ENCODE results near the gene ERICH2. TPM values are rescaled to one million over a fixed set of nuclear protein-coding genes. Genes with fewer than 3 reads are reported as not detected.
A peak's percentile ranks its signal among the peaks of the same experiment; 100 is the strongest.

Gene ERICH2
- total RNA-seq, 1 donor, result not detected

DNA sequence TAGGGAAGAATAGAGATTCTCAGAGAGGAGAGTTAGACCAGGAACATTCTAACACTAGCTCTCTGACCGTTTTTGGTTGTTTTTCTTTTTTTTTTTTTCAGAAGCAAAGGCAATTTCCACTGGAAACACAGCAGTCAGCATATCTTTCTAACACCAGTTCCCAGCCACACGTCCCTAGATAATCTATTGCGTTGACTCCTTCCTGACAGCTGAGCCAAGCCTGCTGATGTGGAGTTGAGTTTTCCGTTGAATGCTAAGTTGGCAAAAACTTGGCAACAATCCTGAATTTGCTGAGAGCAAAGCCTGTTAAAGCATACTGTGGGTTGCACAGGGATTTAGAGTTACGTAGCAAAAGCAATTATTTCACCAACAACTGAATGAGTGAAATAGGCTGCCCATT lies 65.8 kb downstream of the ERICH2 start:
- H4K20me1 ChIP-seq (ENCODE audit: insufficient read depth, low read length), result no peaks in the 10 kb centered on the region
- H3K4me3 ChIP-seq (ENCODE audit: insufficient read depth, low read length), result no peak overlapping the region

DNA sequence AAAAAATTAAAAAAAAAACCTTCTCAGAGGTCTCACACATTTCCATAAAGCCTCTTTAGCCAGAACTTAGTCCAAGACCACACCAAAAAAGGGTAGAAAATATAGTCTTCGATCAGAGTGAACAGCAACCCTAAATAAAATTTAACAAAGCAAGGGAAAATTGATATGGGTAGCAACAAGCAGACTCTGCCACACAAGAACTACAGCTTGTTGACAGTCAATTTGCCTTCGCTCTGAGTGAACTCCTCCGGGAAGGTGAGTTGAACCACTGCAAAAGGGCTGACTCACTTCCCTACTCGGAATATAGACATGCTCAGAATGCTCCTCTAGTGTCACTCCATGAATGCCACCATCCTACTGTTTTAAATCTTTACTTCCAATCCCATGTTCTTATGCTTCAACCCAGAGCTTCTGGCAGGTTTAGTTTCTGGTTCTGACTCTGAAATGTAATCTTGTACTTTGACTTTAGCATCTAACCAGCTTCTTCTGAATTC lies 70.6 kb downstream of the ERICH2 start:
- Histone ChIP-seq H3K79me2 (ENCODE audit: insufficient read depth, low read length) (no peaks in the 10 kb centered on the region), H3K27me3 (ENCODE audit: insufficient read depth, low read length) (peaks cover 26% of the 10 kb centered on the region), H4K20me1 (ENCODE audit: insufficient read depth, low read length) (no peaks in the 10 kb centered on the region), H3K4me3 (ENCODE audit: insufficient read depth, low read length) (no peak overlapping the region), H2AFZ (ENCODE audit: low read length) (no peak overlapping the region), H3K4me1 (ENCODE audit: insufficient read depth, low read length) (peaks cover 20% of the 10 kb centered on the region), H3K9me3 (ENCODE audit: low read depth, low read length) (no peaks in the 10 kb centered on the region), H3K27ac (ENCODE audit: low read depth, low read length) (no peak overlapping the region), H3K36me3 (ENCODE audit: insufficient read depth, low read length) (no peaks in the 10 kb centered on the region), H3K4me2 (ENCODE audit: insufficient read depth, low read length) (no peak overlapping the region)
- TF ChIP-seq, protein P1, sequence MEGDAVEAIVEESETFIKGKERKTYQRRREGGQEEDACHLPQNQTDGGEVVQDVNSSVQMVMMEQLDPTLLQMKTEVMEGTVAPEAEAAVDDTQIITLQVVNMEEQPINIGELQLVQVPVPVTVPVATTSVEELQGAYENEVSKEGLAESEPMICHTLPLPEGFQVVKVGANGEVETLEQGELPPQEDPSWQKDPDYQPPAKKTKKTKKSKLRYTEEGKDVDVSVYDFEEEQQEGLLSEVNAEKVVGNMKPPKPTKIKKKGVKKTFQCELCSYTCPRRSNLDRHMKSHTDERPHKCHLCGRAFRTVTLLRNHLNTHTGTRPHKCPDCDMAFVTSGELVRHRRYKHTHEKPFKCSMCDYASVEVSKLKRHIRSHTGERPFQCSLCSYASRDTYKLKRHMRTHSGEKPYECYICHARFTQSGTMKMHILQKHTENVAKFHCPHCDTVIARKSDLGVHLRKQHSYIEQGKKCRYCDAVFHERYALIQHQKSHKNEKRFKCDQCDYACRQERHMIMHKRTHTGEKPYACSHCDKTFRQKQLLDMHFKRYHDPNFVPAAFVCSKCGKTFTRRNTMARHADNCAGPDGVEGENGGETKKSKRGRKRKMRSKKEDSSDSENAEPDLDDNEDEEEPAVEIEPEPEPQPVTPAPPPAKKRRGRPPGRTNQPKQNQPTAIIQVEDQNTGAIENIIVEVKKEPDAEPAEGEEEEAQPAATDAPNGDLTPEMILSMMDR (IDR thresholded peaks at IDR 0.05; ENCODE audit: extremely low read depth, low read depth, low read length), result no peak
- no peak for DNase-seq (ENCODE audit: insufficient read length, low spot score, missing footprints)

More for the DNA sequence above, 65.8 kb downstream of the ERICH2 start:
- DNase-seq (ENCODE audit: insufficient read length, low spot score, missing footprints), result no peak
- Histone ChIP-seq H3K4me2 (ENCODE audit: insufficient read depth, low read length) (no peak overlapping the region), H3K9me3 (ENCODE audit: low read depth, low read length) (no peaks in the 10 kb centered on the region), H3K4me1 (ENCODE audit: insufficient read depth, low read length) (no peaks in the 10 kb centered on the region), H3K36me3 (ENCODE audit: insufficient read depth, low read length) (no peaks in the 10 kb centered on the region), H3K79me2 (ENCODE audit: insufficient read depth, low read length) (no peaks in the 10 kb centered on the region), H2AFZ (ENCODE audit: low read length) (no peak overlapping the region), H3K27me3 (ENCODE audit: insufficient read depth, low read length) (peaks cover 33% of the 10 kb centered on the region), H3K27ac (ENCODE audit: low read depth, low read length) (no peak overlapping the region)
- TF ChIP-seq, protein P1 (IDR thresholded peaks at IDR 0.05; ENCODE audit: extremely low read depth, low read depth, low read length), result no peak

DNA sequence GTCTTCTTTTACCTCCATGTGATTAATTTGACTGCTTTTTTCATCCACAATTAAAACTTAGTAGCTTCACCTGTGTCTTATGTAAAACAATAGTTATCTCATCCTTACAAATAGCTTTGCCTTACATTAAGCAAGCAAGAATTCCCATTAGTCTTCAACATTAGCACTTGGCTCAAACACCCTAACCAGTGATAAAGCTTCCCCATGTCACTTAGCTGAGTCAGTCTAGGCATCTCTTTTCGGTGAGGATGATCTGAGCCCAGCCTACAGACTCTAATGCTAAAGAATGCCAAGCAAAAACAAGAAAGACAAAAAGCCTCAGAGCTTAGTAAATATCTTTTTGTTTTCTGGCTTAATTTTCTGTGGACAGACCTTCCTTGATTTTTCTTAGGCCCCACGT lies 72.6 kb downstream of the ERICH2 start:
- H3K4me2 ChIP-seq (ENCODE audit: insufficient read depth, low read length), result peak overlapping the region; percentile 31

DNA sequence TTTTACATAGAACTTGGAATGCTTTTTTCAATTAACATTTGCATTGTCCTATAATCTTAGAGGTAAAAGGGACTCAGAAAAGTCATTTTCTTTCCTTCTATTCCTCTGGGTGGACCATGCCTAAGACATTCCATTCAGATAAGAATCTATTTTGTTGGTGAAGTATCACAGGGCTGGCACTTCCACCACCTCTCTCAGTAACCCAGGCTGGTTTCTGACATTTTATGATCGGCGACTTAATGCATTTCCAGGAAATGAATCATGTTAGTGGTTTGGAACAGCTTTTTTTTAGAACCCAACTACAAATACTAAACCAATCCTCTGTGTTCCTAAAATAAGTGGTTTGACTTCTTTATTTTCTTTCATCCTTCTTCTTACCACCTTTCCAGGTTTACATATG lies 73.5 kb downstream of the ERICH2 start:
- DNase-seq (ENCODE audit: insufficient read length, low spot score, missing footprints), result peak; percentile 86
- Histone ChIP-seq H3K4me2 (ENCODE audit: insufficient read depth, low read length) (peak overlapping the region; percentile 31), H3K9me3 (ENCODE audit: low read depth, low read length) (no peaks in the 10 kb centered on the region), H4K20me1 (ENCODE audit: insufficient read depth, low read length) (no peaks in the 10 kb centered on the region), H3K36me3 (ENCODE audit: insufficient read depth, low read length) (no peaks in the 10 kb centered on the region), H3K4me1 (ENCODE audit: insufficient read depth, low read length) (peaks cover 20% of the 10 kb centered on the region), H3K4me3 (ENCODE audit: insufficient read depth, low read length) (no peak overlapping the region), H2AFZ (ENCODE audit: low read length) (no peak overlapping the region), H3K27ac (ENCODE audit: low read depth, low read length) (no peak overlapping the region), H3K79me2 (ENCODE audit: insufficient read depth, low read length) (no peaks in the 10 kb centered on the region), H3K27me3 (ENCODE audit: insufficient read depth, low read length) (peaks cover 2% of the 10 kb centered on the region)
- TF ChIP-seq, protein P1 (IDR thresholded peaks at IDR 0.05; ENCODE audit: extremely low read depth, low read depth, low read length), result no peak

More for the DNA sequence above, 72.6 kb downstream of the ERICH2 start:
- Histone ChIP-seq H3K4me1 (ENCODE audit: insufficient read depth, low read length) (peaks cover 20% of the 10 kb centered on the region), H3K27me3 (ENCODE audit: insufficient read depth, low read length) (peaks cover 11% of the 10 kb centered on the region), H2AFZ (ENCODE audit: low read length) (no peak overlapping the region), H3K27ac (ENCODE audit: low read depth, low read length) (peak overlapping the region; percentile 12), H3K79me2 (ENCODE audit: insufficient read depth, low read length) (no peaks in the 10 kb centered on the region), H4K20me1 (ENCODE audit: insufficient read depth, low read length) (no peaks in the 10 kb centered on the region), H3K9me3 (ENCODE audit: low read depth, low read length) (no peaks in the 10 kb centered on the region), H3K4me3 (ENCODE audit: insufficient read depth, low read length) (no peak overlapping the region), H3K36me3 (ENCODE audit: insufficient read depth, low read length) (no peaks in the 10 kb centered on the region)
- peak; percentile 43 for DNase-seq (ENCODE audit: insufficient read length, low spot score, missing footprints)
- TF ChIP-seq, protein P1 (IDR thresholded peaks at IDR 0.05; ENCODE audit: extremely low read depth, low read depth, low read length), result no peak

All from osteoblast (primary cell).